ENCODE data around the gene CLIC1. TPM values are rescaled to one million over a fixed set of nuclear protein-coding genes. Genes with fewer than 3 reads are reported as not detected.

CLIC1 gene
- total and polyA plus RNA-seq, 8 donors, result 226 to 465 (median 265) TPM

- peak overlapping the region; percentile 77 to 97 for H3K27ac ChIP-seq
- DNase-seq (peak in 2 of 4 donors; percentile 66 to 83), ATAC-seq (peak; percentile 4)
- TF ChIP-seq CTCF (IDR thresholded peaks at IDR 0.05), result no peak
- H3K9me3 ChIP-seq, result no peaks in the 10 kb centered on the region
- H3K4me3 ChIP-seq, result peak overlapping the region in 1 of 2 donors; percentile 79
- peaks cover 0 to 49% of the 10 kb centered on the region in 2 donors for H3K36me3 ChIP-seq
- peaks cover 25 to 61% of the 10 kb centered on the region in 2 donors for H3K4me1 ChIP-seq
- intact Hi-C loops (cut with DNase I), result no loop called here
- no peaks in the 10 kb centered on the region for H3K27me3 ChIP-seq
Observed at GRCh38 chr6:31727034-31727716, 9.2 kb downstream of the CLIC1 start.

- peaks cover 24 to 47% of the 10 kb centered on the region in 2 donors for H3K4me1 ChIP-seq
- H3K4me3 ChIP-seq, result no peak overlapping the region
- no peaks in the 10 kb centered on the region for H3K9me3 ChIP-seq
- peak overlapping the region in 1 of 2 donors; percentile 97 for H3K27ac ChIP-seq
- no peak for TF ChIP-seq CTCF (IDR thresholded peaks at IDR 0.05)
- ATAC-seq, result no peak
- H3K27me3 ChIP-seq, result no peaks in the 10 kb centered on the region
- peak in 1 of 4 donors; percentile 48 for DNase-seq
- intact Hi-C loops (cut with DNase I), result no loop called here
- H3K36me3 ChIP-seq, result peaks cover 0 to 35% of the 10 kb centered on the region in 2 donors
Observed at GRCh38 chr6:31725502-31726350, 10.6 kb downstream of the CLIC1 start.

- H3K4me1 ChIP-seq, result peaks cover 21 to 38% of the 10 kb centered on the region in 2 donors
- no peak overlapping the region for H3K4me3 ChIP-seq
- DNase-seq (no peak), ATAC-seq (no peak)
- TF ChIP-seq CTCF (IDR thresholded peaks at IDR 0.05), result no peak
- intact Hi-C loops (cut with DNase I), result no loop called here
- peaks cover 0 to 28% of the 10 kb centered on the region in 2 donors for H3K36me3 ChIP-seq
- H3K27me3 ChIP-seq, result no peaks in the 10 kb centered on the region
- H3K27ac ChIP-seq, result no peak overlapping the region
- no peaks in the 10 kb centered on the region for H3K9me3 ChIP-seq
Observed at GRCh38 chr6:31723980-31724691, 12.2 kb downstream of the CLIC1 start.

GRCh38 chr6:31723245-31723979, 12.9 kb downstream of the CLIC1 start, which contains the start of gene MPIG6B:
MPIG6B (plus strand) TSS chr6:31723373; CDS start chr6:31723384, 11 bp downstream.
- Histone ChIP-seq H3K27ac (no peak within 1 kb of the TSS), H3K4me1 (peaks cover 17 to 31% of the 10 kb centered on the region in 2 donors), H3K9me3 (no peaks in the 10 kb centered on the region), H3K4me3 (no peak within 1 kb of the TSS), H3K36me3 (peaks cover 0 to 28% of the 10 kb centered on the region in 2 donors), H3K27me3 (no peaks in the 10 kb centered on the region)
- ATAC-seq (no peak), DNase-seq (no peak)
- intact Hi-C loops (cut with DNase I), result no loop called here
- no peak for TF ChIP-seq CTCF (IDR thresholded peaks at IDR 0.05)

Measured in left lung (tissue), 10 donors.